ENCODE data around the gene RNF138.

DNA sequence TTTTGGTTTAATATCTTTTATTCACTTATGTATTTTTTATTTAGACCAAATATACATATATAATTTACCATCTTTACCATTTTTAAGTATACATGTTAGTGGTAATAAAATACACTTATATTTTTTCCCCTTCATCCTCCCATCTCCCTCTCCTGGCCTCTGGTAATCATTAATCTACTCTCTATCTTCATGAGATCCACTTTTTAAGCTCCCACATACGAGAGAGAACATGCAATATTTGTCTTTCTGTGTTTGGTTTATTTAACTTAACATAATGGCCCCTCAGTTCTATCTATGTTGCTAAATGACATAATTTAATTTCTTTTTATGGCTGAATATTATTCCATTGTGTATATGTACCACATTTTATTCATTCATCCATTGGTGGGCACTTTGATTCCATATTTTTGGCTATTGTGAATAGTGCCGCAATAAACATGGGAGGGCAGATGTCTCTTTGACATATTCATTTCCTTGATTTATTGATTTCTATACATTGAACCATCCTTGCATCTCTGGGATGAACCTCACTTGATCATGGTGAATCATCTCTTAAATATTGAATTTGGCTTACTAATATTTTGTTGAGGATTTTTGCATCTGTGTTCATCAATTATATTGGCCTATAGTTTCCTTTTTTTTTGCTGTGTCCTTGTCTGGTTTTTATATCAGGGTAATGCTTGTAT is 56.7 kb downstream of the RNF138 start:
- TF ChIP-seq, protein P1, sequence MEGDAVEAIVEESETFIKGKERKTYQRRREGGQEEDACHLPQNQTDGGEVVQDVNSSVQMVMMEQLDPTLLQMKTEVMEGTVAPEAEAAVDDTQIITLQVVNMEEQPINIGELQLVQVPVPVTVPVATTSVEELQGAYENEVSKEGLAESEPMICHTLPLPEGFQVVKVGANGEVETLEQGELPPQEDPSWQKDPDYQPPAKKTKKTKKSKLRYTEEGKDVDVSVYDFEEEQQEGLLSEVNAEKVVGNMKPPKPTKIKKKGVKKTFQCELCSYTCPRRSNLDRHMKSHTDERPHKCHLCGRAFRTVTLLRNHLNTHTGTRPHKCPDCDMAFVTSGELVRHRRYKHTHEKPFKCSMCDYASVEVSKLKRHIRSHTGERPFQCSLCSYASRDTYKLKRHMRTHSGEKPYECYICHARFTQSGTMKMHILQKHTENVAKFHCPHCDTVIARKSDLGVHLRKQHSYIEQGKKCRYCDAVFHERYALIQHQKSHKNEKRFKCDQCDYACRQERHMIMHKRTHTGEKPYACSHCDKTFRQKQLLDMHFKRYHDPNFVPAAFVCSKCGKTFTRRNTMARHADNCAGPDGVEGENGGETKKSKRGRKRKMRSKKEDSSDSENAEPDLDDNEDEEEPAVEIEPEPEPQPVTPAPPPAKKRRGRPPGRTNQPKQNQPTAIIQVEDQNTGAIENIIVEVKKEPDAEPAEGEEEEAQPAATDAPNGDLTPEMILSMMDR (IDR thresholded peaks at IDR 0.05 in 4 of 5, conservative IDR thresholded peaks at IDR 0.05 in 1 of 5) = no peak
- no peak for TF ChIP-seq POLR2A (IDR thresholded peaks at IDR 0.05)

Data from gastrocnemius medialis (tissue), 4 donors.